ENCODE results near the gene ASCL4. TPM values are rescaled to one million over a fixed set of nuclear protein-coding genes. Genes with fewer than 3 reads are reported as not detected.
"Not testable (repeated sequence)": the region's sequence is repeated elsewhere in the genome, so short reads cannot be mapped to it uniquely, and the experiment has no call there.

ASCL4 gene, protein sequence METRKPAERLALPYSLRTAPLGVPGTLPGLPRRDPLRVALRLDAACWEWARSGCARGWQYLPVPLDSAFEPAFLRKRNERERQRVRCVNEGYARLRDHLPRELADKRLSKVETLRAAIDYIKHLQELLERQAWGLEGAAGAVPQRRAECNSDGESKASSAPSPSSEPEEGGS
- total RNA-seq = 0.13 TPM in 1 of 2 replicates, not detected in the other
- long read RNA-seq = 0 reads

DNA sequence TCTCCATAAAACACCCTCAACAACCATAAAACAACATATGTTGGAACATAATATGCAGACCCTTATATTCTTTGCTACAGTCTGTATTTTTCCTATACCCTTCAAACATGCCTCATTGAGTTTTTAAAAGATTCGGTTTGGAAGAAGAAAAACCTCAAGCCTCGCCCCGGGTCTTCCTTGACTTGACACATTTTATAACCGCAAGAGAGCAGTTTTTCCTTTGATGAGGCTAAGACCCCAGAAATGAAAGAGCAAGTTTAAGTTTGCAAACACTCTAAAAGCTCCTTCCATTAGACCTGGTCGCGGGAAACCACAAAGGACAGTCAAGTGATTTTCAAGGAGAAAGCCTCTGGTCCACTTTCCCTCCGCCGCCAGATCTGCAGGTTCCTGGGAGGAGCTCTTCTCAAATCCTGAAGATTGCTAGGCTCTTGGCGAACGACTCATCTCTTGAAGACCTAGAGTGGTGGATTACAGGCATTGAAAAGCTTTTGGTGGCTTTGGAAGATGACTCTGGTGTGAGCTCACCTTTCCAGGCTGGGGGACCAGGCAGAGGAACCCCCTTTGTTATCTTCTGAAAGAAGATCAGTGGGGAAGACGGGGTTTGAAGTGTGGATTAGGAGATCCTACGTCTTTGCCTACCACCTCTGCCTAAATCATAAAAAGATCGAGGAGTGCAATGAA lies at the start of gene ASCL4:
ASCL4 (plus strand) TSS at position 356 of the 681 bp plus-strand sequence. CDS start 515 bp downstream, outside the sequence.
- Mint-ChIP-seq H3K27me3 (peaks cover 84% of the 10 kb centered on the region), H3K36me3 (ENCODE audit: insufficient read depth) (no peaks in the 10 kb centered on the region), H3K27ac (no peak within 1 kb of the TSS), H3K4me1 (ENCODE audit: low read depth) (no peaks in the 10 kb centered on the region), H3K4me3 (ENCODE audit: low read depth) (peak within 1 kb of the TSS; percentile 25), H3K9me3 (ENCODE audit: low read depth) (no peaks in the 10 kb centered on the region)
- TF ChIP-seq, protein P1, sequence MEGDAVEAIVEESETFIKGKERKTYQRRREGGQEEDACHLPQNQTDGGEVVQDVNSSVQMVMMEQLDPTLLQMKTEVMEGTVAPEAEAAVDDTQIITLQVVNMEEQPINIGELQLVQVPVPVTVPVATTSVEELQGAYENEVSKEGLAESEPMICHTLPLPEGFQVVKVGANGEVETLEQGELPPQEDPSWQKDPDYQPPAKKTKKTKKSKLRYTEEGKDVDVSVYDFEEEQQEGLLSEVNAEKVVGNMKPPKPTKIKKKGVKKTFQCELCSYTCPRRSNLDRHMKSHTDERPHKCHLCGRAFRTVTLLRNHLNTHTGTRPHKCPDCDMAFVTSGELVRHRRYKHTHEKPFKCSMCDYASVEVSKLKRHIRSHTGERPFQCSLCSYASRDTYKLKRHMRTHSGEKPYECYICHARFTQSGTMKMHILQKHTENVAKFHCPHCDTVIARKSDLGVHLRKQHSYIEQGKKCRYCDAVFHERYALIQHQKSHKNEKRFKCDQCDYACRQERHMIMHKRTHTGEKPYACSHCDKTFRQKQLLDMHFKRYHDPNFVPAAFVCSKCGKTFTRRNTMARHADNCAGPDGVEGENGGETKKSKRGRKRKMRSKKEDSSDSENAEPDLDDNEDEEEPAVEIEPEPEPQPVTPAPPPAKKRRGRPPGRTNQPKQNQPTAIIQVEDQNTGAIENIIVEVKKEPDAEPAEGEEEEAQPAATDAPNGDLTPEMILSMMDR (IDR thresholded peaks at IDR 0.05; ENCODE audit: unreplicated experiment) = no peak
- no peak for DNase-seq (ENCODE audit: low spot score, unreplicated experiment)

DNA sequence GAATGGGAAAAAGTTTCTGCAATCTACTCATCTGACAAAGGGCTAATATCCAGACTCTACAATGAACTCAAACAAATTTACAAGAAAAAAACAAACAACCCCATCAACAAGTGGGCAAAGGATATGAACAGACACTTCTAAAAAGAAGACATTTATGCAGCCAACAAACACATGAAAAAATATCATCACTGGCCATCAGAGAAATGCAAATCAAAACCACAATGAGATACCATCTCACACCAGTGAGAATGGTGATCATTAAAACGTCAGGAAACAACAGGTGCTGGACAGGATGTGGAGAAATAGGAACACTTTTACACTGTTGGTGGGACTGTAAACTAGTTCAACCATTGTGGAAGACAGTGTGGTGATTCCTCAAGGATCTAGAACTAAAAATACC lies 47.2 kb upstream of the ASCL4 start:
- H3K27me3 Mint-ChIP-seq; H3K27ac Mint-ChIP-seq; H3K9me3 Mint-ChIP-seq (ENCODE audit: low read depth); H3K4me3 Mint-ChIP-seq (ENCODE audit: low read depth); DNase-seq (ENCODE audit: low spot score, unreplicated experiment); H3K36me3 Mint-ChIP-seq (ENCODE audit: insufficient read depth); H3K4me1 Mint-ChIP-seq (ENCODE audit: low read depth): not testable (repeated sequence)

DNA sequence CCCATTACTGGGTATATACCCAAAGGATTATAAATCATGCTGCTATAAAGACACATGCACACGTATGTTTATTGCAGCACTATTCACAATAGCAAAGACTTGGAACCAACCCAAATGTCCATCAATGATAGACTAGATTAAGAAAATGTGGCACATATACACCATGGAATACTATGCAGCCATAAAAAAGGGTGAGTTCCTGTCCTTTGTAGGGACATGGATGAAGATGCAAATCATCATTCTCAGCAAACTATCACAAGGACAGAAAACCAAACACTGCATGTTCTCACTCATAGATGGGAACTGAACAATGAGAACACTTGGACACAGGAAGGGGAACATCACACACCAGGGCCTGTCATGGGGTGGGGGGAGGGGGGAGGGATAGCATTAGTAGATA lies 46.8 kb upstream of the ASCL4 start:
- H3K4me3 Mint-ChIP-seq (ENCODE audit: low read depth); H3K4me1 Mint-ChIP-seq (ENCODE audit: low read depth); H3K9me3 Mint-ChIP-seq (ENCODE audit: low read depth); H3K27ac Mint-ChIP-seq; H3K36me3 Mint-ChIP-seq (ENCODE audit: insufficient read depth); DNase-seq (ENCODE audit: low spot score, unreplicated experiment); H3K27me3 Mint-ChIP-seq: not testable (repeated sequence)

DNA sequence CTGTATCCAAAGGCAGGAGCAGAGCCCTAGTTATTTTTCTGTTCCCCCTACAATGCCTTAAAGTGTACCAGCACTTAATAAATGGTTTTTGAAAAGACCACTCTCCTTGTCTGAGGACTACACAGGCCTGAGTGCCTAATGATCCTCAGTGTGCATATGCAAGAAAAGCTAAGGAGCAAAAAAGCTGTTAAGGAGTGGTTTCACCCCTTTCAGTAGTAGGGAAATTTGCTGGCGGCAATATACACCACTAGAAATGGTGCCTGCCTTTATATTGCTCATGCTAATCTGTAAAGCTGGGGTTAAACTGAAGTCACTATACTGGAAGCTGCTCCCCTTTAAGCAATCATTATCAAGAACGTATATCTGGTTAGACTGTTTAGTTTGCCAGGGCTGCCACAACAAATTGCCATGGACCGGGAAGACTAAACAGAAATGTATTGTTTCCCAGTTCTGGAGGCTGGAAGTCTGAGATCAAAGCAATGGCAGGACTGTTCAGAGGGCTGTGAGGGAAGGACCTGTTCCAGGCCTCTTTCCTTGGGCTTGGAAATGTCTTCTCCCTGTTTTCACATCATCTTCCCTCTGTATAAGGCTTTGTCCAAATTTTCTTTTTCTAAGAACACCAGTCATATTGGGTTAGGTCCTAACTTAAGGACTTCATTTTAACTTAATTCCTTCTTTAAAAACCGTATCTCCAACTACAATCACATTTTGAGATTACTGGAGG lies 43.7 kb upstream of the ASCL4 start:
- no peak overlapping the region for H3K4me3 Mint-ChIP-seq (ENCODE audit: low read depth)
- TF ChIP-seq, protein P1 (IDR thresholded peaks at IDR 0.05; ENCODE audit: unreplicated experiment) = no peak
- no peak for DNase-seq (ENCODE audit: low spot score, unreplicated experiment)
- H3K27ac Mint-ChIP-seq = no peak overlapping the region
- peaks cover 2% of the 10 kb centered on the region for H3K4me1 Mint-ChIP-seq (ENCODE audit: low read depth)
- H3K27me3 Mint-ChIP-seq = no peaks in the 10 kb centered on the region
- no peaks in the 10 kb centered on the region for H3K9me3 Mint-ChIP-seq (ENCODE audit: low read depth)
- peaks cover 11% of the 10 kb centered on the region for H3K36me3 Mint-ChIP-seq (ENCODE audit: insufficient read depth)

DNA sequence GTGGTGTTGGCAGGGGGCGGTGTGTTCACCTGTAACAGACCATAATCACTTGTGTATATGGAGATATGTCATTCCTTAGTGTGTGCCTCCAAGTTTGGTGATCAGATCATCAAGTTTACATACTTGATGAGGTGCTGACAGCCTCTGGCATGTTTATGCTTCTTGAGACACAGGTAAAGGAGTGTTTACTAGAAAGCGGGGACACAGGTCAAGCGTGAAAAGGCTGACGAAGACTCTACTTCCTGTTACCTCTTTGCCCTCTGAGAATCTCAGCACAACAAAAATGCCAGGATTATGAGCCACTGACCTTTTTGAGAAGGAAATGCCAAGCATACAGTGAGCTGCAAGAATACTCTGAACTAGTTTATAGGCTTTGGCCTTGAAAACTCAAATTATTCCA lies 43.1 kb upstream of the ASCL4 start:
- Mint-ChIP-seq H3K36me3 (ENCODE audit: insufficient read depth) (peaks cover 11% of the 10 kb centered on the region), H3K27me3 (no peaks in the 10 kb centered on the region), H3K27ac (no peak overlapping the region), H3K4me1 (ENCODE audit: low read depth) (peaks cover 2% of the 10 kb centered on the region), H3K9me3 (ENCODE audit: low read depth) (no peaks in the 10 kb centered on the region), H3K4me3 (ENCODE audit: low read depth) (no peak overlapping the region)
- TF ChIP-seq, protein P1 (IDR thresholded peaks at IDR 0.05; ENCODE audit: unreplicated experiment) = no peak
- no peak for DNase-seq (ENCODE audit: low spot score, unreplicated experiment)

DNA sequence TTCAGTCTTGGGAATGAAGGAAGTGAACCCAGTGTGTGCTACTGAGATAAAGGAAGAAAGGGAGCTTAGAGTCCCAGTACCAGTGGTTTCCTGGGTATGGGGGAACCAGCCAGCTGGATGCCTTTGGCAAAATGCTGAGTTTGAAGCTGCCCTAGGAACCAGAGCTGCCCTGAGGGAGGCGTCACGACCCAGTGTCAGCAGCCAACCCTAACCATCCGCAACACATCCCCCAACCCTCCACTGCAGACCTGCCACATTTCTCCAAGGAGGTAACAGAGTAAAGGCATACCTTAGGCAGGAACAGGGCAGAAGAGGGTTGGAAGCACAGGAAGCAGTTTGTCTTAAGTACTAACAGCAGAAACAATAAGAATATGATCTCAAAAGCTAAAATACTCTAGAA lies 42.1 kb upstream of the ASCL4 start:
- no peak overlapping the region for H3K27ac Mint-ChIP-seq
- H3K9me3 Mint-ChIP-seq (ENCODE audit: low read depth) = no peaks in the 10 kb centered on the region
- DNase-seq (ENCODE audit: low spot score, unreplicated experiment) = no peak

More for the DNA sequence above, 42.1 kb upstream of the ASCL4 start:
- H3K27me3 Mint-ChIP-seq = no peaks in the 10 kb centered on the region
- H3K36me3 Mint-ChIP-seq (ENCODE audit: insufficient read depth) = peaks cover 17% of the 10 kb centered on the region
- no peak overlapping the region for H3K4me3 Mint-ChIP-seq (ENCODE audit: low read depth)
- TF ChIP-seq, protein P1 (IDR thresholded peaks at IDR 0.05; ENCODE audit: unreplicated experiment) = no peak
- peaks cover 2% of the 10 kb centered on the region for H3K4me1 Mint-ChIP-seq (ENCODE audit: low read depth)

Measured in progenitor cell of endocrine pancreas (in vitro differentiated cells).